H9 (cell line): ENCODE data around the gene DGKG. TPM values are rescaled to one million over a fixed set of nuclear protein-coding genes. Genes with fewer than 3 reads are reported as not detected.

Experiments used
- DNase-seq: peaks from one replicate; pipeline ENCODE4 v3.0.0-alpha.2; 2017
- H2AFZ ChIP-seq: one replicate; pipeline ENCODE4 v1.6.1; 2013; ENCODE audit warnings: mild to moderate bottlenecking, low read length, control low read depth, moderate library complexity
- H2AK5ac ChIP-seq: 2 replicates; pipeline ENCODE4 v1.6.1; 2013; ENCODE audit warnings: low read length, control low read depth, mixed read lengths; ENCODE audit not compliant: insufficient read length
- H2BK120ac ChIP-seq: one replicate; pipeline ENCODE4 v1.6.1; 2013; ENCODE audit warnings: low read depth, mild to moderate bottlenecking, low read length, control low read depth, inconsistent platforms; ENCODE audit not compliant: poor library complexity, severe bottlenecking
- H2BK12ac ChIP-seq: 2 replicates; pipeline ENCODE4 v1.6.1; 2013; ENCODE audit warnings: low read length, control low read depth, mixed read lengths, low read depth; ENCODE audit not compliant: insufficient read length
- H2BK15ac ChIP-seq: 2 replicates; pipeline ENCODE4 v1.6.1; 2013; ENCODE audit warnings: low read depth, low read length, control low read depth
- H2BK20ac ChIP-seq: one replicate; pipeline ENCODE4 v1.6.1; 2013; ENCODE audit warnings: low read depth, mild to moderate bottlenecking, low read length, control low read depth, inconsistent platforms; ENCODE audit not compliant: poor library complexity, severe bottlenecking
- H2BK5ac ChIP-seq: 2 replicates; pipeline ENCODE4 v1.6.1; 2013; ENCODE audit warnings: low read length, control low read depth, mixed read lengths; ENCODE audit not compliant: insufficient read length
- H3K14ac ChIP-seq: 2 replicates; pipeline ENCODE4 v1.6.1; 2013; ENCODE audit warnings: low read length, control low read depth; ENCODE audit not compliant: insufficient read depth
- H3K18ac ChIP-seq: 2 replicates; pipeline ENCODE4 v1.6.1; 2013; ENCODE audit warnings: low read depth, mild to moderate bottlenecking, mixed read lengths, low read length, control low read depth; ENCODE audit not compliant: insufficient read length
- H3K23ac ChIP-seq: 2 replicates; pipeline ENCODE4 v1.6.1; 2013; ENCODE audit warnings: low read length, control low read depth, mixed read lengths, low read depth; ENCODE audit not compliant: insufficient read length
- H3K23me2 ChIP-seq: 2 replicates; pipeline ENCODE4 v1.6.1; 2013; ENCODE audit warnings: low read depth, mild to moderate bottlenecking, mixed read lengths, low read length, control low read depth; ENCODE audit not compliant: insufficient read length, poor library complexity, severe bottlenecking
- H3K27ac ChIP-seq: 2 replicates; pipeline ENCODE4 v1.5.1; 2013; ENCODE audit warnings: low read length, control low read depth, mixed read lengths, low read depth; ENCODE audit not compliant: insufficient read length
- H3K27me3 ChIP-seq: 2 replicates; pipeline ENCODE4 v1.6.1; 2013; ENCODE audit warnings: low read length, control low read depth, inconsistent platforms; ENCODE audit not compliant: insufficient read depth
- H3K4ac ChIP-seq: 2 replicates; pipeline ENCODE4 v1.6.1; 2013; ENCODE audit warnings: low read depth, mild to moderate bottlenecking, control low read depth, inconsistent platforms, low read length, moderate library complexity
- H3K4me1 ChIP-seq: 2 replicates; pipeline ENCODE4 v1.6.1; 2013; ENCODE audit warnings: low read length, control low read depth, inconsistent platforms; ENCODE audit not compliant: insufficient read depth
- H3K4me2 ChIP-seq: 2 replicates; pipeline ENCODE4 v1.6.1; 2013; ENCODE audit warnings: low read length, control low read depth, mixed read lengths; ENCODE audit not compliant: insufficient read length, insufficient read depth
- H3K56ac ChIP-seq: 2 replicates; pipeline ENCODE4 v1.6.1; 2013; ENCODE audit warnings: low read depth, mild to moderate bottlenecking, mixed read lengths, low read length, control low read depth; ENCODE audit not compliant: insufficient read length
- H3K79me1 ChIP-seq: 2 replicates; pipeline ENCODE4 v1.6.1; 2013; ENCODE audit warnings: low read depth, mild to moderate bottlenecking, moderate library complexity, low read length, control low read depth, inconsistent platforms; ENCODE audit not compliant: insufficient read depth, poor library complexity, severe bottlenecking
- H3K79me2 ChIP-seq: 2 replicates; pipeline ENCODE4 v1.6.1; 2013; ENCODE audit warnings: low read length, control low read depth, inconsistent platforms; ENCODE audit not compliant: insufficient read depth
- H3K9ac ChIP-seq: 2 replicates; pipeline ENCODE4 v1.6.1; 2013; ENCODE audit warnings: low read length, control low read depth, mixed read lengths; ENCODE audit not compliant: insufficient read length; ENCODE audit errors: extremely low read depth
- H3K9me3 ChIP-seq: one replicate; pipeline ENCODE4 v1.6.1; 2013; ENCODE audit warnings: low read depth, low read length, inconsistent platforms; ENCODE audit not compliant: control insufficient read depth
- H3T11ph ChIP-seq: one replicate; pipeline ENCODE4 v1.6.1; 2013; ENCODE audit warnings: mild to moderate bottlenecking, low read length, control low read depth, inconsistent platforms
- H4K20me1 ChIP-seq: one replicate; pipeline ENCODE4 v1.6.1; 2013; ENCODE audit not compliant: control insufficient read depth, insufficient read length, insufficient read depth
- H4K5ac ChIP-seq: 2 replicates; pipeline ENCODE4 v1.6.1; 2013; ENCODE audit warnings: low read depth, mild to moderate bottlenecking, mixed read lengths, low read length, control low read depth; ENCODE audit not compliant: insufficient read length
- H4K8ac ChIP-seq: replicated peaks from 2 replicates; pipeline ENCODE4 v1.6.1; 2013; ENCODE audit warnings: low read length, control low read depth, mixed read lengths, low read depth; ENCODE audit not compliant: insufficient read length
- H4K91ac ChIP-seq: 2 replicates; pipeline ENCODE4 v1.6.1; 2013; ENCODE audit warnings: low read depth, mild to moderate bottlenecking, moderate library complexity, mixed read lengths, low read length, control low read depth; ENCODE audit not compliant: insufficient read length
- H3K27ac Mint-ChIP-seq, 3 experiments: 2 replicates in 2 of 3; 3 replicates in 1 of 3; pipeline ENCODE4 v1.8.0; 2020 to 2021; ENCODE audit warnings: mixed read lengths in 3 of 3, mild to moderate bottlenecking in 1 of 3, moderate library complexity in 1 of 3
- H3K27me3 Mint-ChIP-seq: 2 replicates; pipeline ENCODE4 v1.8.0; 2021; ENCODE audit warnings: low read depth, mild to moderate bottlenecking, moderate library complexity, mixed read lengths
- H3K36me3 Mint-ChIP-seq, 3 experiments: 2 replicates in 2 of 3; 3 replicates in 1 of 3; pipeline ENCODE4 v1.8.0; 2020 to 2021; ENCODE audit warnings: low read depth in 3 of 3, mixed read lengths in 3 of 3; ENCODE audit not compliant: insufficient read depth in 1 of 3
- H3K4me1 Mint-ChIP-seq, 2 experiments: 2 replicates each; pipeline ENCODE4 v1.8.0; 2020; ENCODE audit warnings: mixed read lengths in 2 of 2
- H3K4me3 Mint-ChIP-seq, 2 experiments: 2 replicates in 1 of 2; 3 replicates in 1 of 2; pipeline ENCODE4 v1.8.0; 2020 to 2021; ENCODE audit warnings: mild to moderate bottlenecking in 2 of 2, mixed read lengths in 2 of 2, moderate library complexity in 1 of 2
- H3K9me3 Mint-ChIP-seq, 2 experiments: 2 replicates in 1 of 2; 3 replicates in 1 of 2; pipeline ENCODE4 v1.8.0; 2020; ENCODE audit warnings: mild to moderate bottlenecking in 2 of 2, mixed read lengths in 2 of 2, moderate library complexity in 1 of 2
- CTCF ChIP-seq: fragments of 200-600 bp; sonication (generic); conservative IDR thresholded peaks from 3 replicates; pipeline ENCODE4 v1.8.0; 2021; ENCODE audit warnings: antibody characterized with exemption, mild to moderate bottlenecking
- WGBS: extraction: QIAGEN DNeasy Blood & Tissue Kit; methylation state at CpG from one replicate; pipeline ENCODE4 v1.1.7; 2013; ENCODE audit warnings: missing lambda C conversion rate, low lambda C conversion rate, mixed read lengths; ENCODE audit not compliant: insufficient read length; ENCODE audit errors: extremely low coverage; 5-methylcytosine and 5-hydroxymethylcytosine counted together
- total RNA-seq: library from RNA; stranded (reverse); gene quantifications from 2 replicates; pipeline ENCODE4 v1.2.1, GENCODE V29; 2021

The DGKG gene
- total RNA-seq, 1 experiment from 2014 or later = not detected

GRCh38 chr3:186352369-186352768, 9.7 kb downstream of the DGKG start:
- Histone ChIP-seq H3T11ph (no peak overlapping the region), H2BK20ac (no peak overlapping the region), H3K9ac (no peak overlapping the region), H3K4ac (no peak overlapping the region), H3K79me2 (no peaks in the 10 kb centered on the region), H3K14ac (no peak overlapping the region), H2AFZ (no peak overlapping the region), H3K56ac (no peak overlapping the region), H3K4me2 (no peak overlapping the region), H3K27me3 (no peaks in the 10 kb centered on the region), H2BK120ac (no peak overlapping the region), H4K91ac (no peak overlapping the region), H3K27ac (no peak overlapping the region), H2BK5ac (no peak overlapping the region), H3K79me1 (no peaks in the 10 kb centered on the region), H2AK5ac (no peak overlapping the region), H4K20me1 (no peaks in the 10 kb centered on the region), H4K8ac (no peak overlapping the region), H3K18ac (no peak overlapping the region), H2BK12ac (no peak overlapping the region), H3K23me2 (no peaks in the 10 kb centered on the region), H3K4me1 (no peaks in the 10 kb centered on the region), H3K9me3 (no peaks in the 10 kb centered on the region), H4K5ac (no peak overlapping the region), H2BK15ac (no peak overlapping the region), H3K23ac (no peak overlapping the region)
- Mint-ChIP-seq H3K4me1 (peaks cover 3 to 4% of the 10 kb centered on the region in 2 experiments; a peak in 2 of 4 replicates), H3K9me3 (peaks cover 0 to 2% of the 10 kb centered on the region in 2 experiments; a peak in 2 of 5 replicates), H3K4me3 (no peak overlapping the region), H3K27me3 (peaks cover 45% of the 10 kb centered on the region), H3K27ac (no peak overlapping the region), H3K36me3 (no peaks in the 10 kb centered on the region; a peak in 1 of 7 replicates)
- no peak for TF ChIP-seq CTCF
- WGBS = no CpG with 5 or more reads among the region's 4 CpGs
- DNase-seq = no peak
